Ishikawa (cell line): ENCODE measurements around the gene PLXNA4.

Source experiments
- RAD21 ChIP-seq: IDR thresholded peaks from 2 replicates; pipeline ENCODE4 v1.6.1; 2012; ENCODE audit warnings: low read depth
- YY1 ChIP-seq: IDR thresholded peaks from 2 replicates; pipeline ENCODE4 v1.6.1; 2012; ENCODE audit warnings: low read depth

DNA sequence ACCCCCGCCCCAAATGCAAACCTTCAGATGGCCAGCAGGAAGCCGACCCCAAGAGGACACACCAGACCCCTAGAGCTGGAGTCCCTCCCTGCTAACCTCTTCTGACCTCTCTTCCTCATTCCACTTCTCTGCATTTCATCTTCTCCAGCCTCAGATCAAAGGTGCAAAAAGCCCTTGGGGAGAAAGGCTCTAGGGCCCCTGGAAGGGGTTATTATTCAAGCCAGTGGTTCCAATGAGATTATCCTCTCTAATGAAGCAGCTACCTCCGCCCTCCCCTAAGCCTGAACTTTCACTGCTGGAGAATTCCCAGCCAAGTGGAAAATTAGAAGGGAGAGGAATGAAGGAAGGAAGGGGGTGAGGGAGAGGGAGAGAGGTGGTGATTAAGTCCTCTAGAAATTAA lies 343.9 kb downstream of the PLXNA4 start:
- no peak for TF ChIP-seq YY1
- no peak for TF ChIP-seq RAD21
